Left ventricle myocardium inferior (tissue), 1 donor: ENCODE measurements around the gene FAM237A. TPM values are rescaled to one million over a fixed set of nuclear protein-coding genes. Genes with fewer than 3 reads are reported as not detected.

Experiments used
- DNase-seq: peaks from one replicate; pipeline ENCODE4 v3.0.0-alpha.2; 2020
- H3K27ac ChIP-seq: fragments of 200-600 bp; replicated peaks from 2 replicates; pipeline ENCODE4 v1.8.0; 2021
- H3K27me3 ChIP-seq: fragments of 200-600 bp; 2 replicates; pipeline ENCODE4 v1.8.0; 2021; ENCODE audit warnings: low read depth
- H3K36me3 ChIP-seq: fragments of 200-600 bp; 2 replicates; pipeline ENCODE4 v1.8.0; 2021
- H3K4me1 ChIP-seq: fragments of 200-600 bp; 2 replicates; pipeline ENCODE4 v1.8.0; 2021
- H3K4me3 ChIP-seq: fragments of 200-600 bp; 2 replicates; pipeline ENCODE4 v1.8.0; 2021; ENCODE audit warnings: mild to moderate bottlenecking, moderate library complexity
- H3K9me3 ChIP-seq: fragments of 200-600 bp; replicated peaks from 2 replicates; pipeline ENCODE4 v1.8.0; 2021
- CTCF ChIP-seq: fragments of 200-600 bp; IDR thresholded peaks from 2 replicates; pipeline ENCODE4 v1.8.0; 2021; ENCODE audit warnings: antibody characterized with exemption, mild to moderate bottlenecking, borderline replicate concordance
- intact Hi-C: fragments of 100-400 bp; cut with micrococcal nuclease; formaldehyde crosslinking; loops from one replicate; pipeline ENCODE4 v1.11.0; 2022
- total RNA-seq: library from RNA; stranded (reverse); fragmentation: NEBNext Ultra II Directional; extraction: Animal tissue kit (Norgen Biotek cat#: 25700); gene quantifications from one replicate; pipeline ENCODE4 v1.2.1, GENCODE V29; 2021
- donor health status: DM: no; HTN: yes; CAD: no; lungs with severe emphysema.

FAM237A gene
- total RNA-seq, 1 donor from 2014 or later: not detected

GRCh38 chr2:206626108-206626507, 16.2 kb upstream of the FAM237A start:
- Histone ChIP-seq H3K4me1 (no peaks in the 10 kb centered on the region), H3K36me3 (no peaks in the 10 kb centered on the region), H3K4me3 (no peak overlapping the region), H3K9me3 (no peaks in the 10 kb centered on the region), H3K27me3 (peaks cover 6% of the 10 kb centered on the region), H3K27ac (no peak overlapping the region)
- no peak for TF ChIP-seq CTCF
- intact Hi-C loops: no loop called here
- DNase-seq: no peak

GRCh38 chr2:206627632-206628031, 14.7 kb upstream of the FAM237A start:
- no peaks in the 10 kb centered on the region for H3K36me3 ChIP-seq
- H3K4me1 ChIP-seq: no peaks in the 10 kb centered on the region
- intact Hi-C loops: no loop called here
- no peak overlapping the region for H3K27ac ChIP-seq
- H3K9me3 ChIP-seq: no peaks in the 10 kb centered on the region
- DNase-seq: no peak
- H3K4me3 ChIP-seq: no peak overlapping the region
- TF ChIP-seq CTCF: no peak
- H3K27me3 ChIP-seq: peaks cover 6% of the 10 kb centered on the region

GRCh38 chr2:206631340-206631739, 10.9 kb upstream of the FAM237A start:
- H3K27me3 ChIP-seq: peaks cover 6% of the 10 kb centered on the region
- intact Hi-C loops: no loop called here
- no peaks in the 10 kb centered on the region for H3K9me3 ChIP-seq
- H3K4me3 ChIP-seq: no peak overlapping the region
- H3K4me1 ChIP-seq: no peaks in the 10 kb centered on the region
- no peak for DNase-seq
- H3K27ac ChIP-seq: no peak overlapping the region
- no peaks in the 10 kb centered on the region for H3K36me3 ChIP-seq
- TF ChIP-seq CTCF: no peak

- no peaks in the 10 kb centered on the region for H3K9me3 ChIP-seq
- intact Hi-C loops: no loop called here
- H3K27me3 ChIP-seq: peaks cover 16% of the 10 kb centered on the region
- H3K27ac ChIP-seq: no peak overlapping the region
- H3K4me3 ChIP-seq: no peak overlapping the region
- H3K4me1 ChIP-seq: no peaks in the 10 kb centered on the region
- no peak for DNase-seq
- TF ChIP-seq CTCF: no peak
- H3K36me3 ChIP-seq: no peaks in the 10 kb centered on the region
These were observed 7.3 kb upstream of the FAM237A start for GRCh38 chr2:206635015-206635414.

GRCh38 chr2:206639636-206640035, 2.7 kb upstream of the FAM237A start:
- Histone ChIP-seq H3K9me3 (no peaks in the 10 kb centered on the region), H3K27me3 (peaks cover 55% of the 10 kb centered on the region), H3K4me1 (peaks cover 7% of the 10 kb centered on the region), H3K4me3 (no peak overlapping the region), H3K27ac (no peak overlapping the region), H3K36me3 (no peaks in the 10 kb centered on the region)
- no peak for TF ChIP-seq CTCF
- no peak for DNase-seq
- intact Hi-C loops: no loop called here

GRCh38 chr2:206641226-206641625, 1.1 kb upstream of the FAM237A start:
- TF ChIP-seq CTCF: no peak
- no peaks in the 10 kb centered on the region for H3K36me3 ChIP-seq
- no peak overlapping the region for H3K27ac ChIP-seq
- intact Hi-C loops: no loop called here
- no peak overlapping the region for H3K4me3 ChIP-seq
- H3K27me3 ChIP-seq: peaks cover 71% of the 10 kb centered on the region
- DNase-seq: no peak
- H3K4me1 ChIP-seq: peaks cover 7% of the 10 kb centered on the region
- no peaks in the 10 kb centered on the region for H3K9me3 ChIP-seq
